A673 (cell line): ENCODE results near the gene SPIRE1. TPM values are rescaled to one million over a fixed set of nuclear protein-coding genes. Genes with fewer than 3 reads are reported as not detected.

Source experiments
- BruUV-seq: library from RNA; stranded (reverse); fragments of 400-500 nt; replicated peaks from 2 replicates; lab custom pipeline; 2021; lab: Mats Ljungman, UMichigan
- CTCF ChIA-PET: fragments of 300-600 bp; sonication (Branson Sonifier 250); formaldehyde crosslinking; loops from one replicate; lab custom pipeline; 2022; ENCODE audit warnings: antibody characterized with exemption; lab: Charles Lee
- POLR2A ChIA-PET: fragments of 300-600 bp; sonication (Branson Sonifier 250); formaldehyde crosslinking; loops from one replicate; lab custom pipeline; 2022; ENCODE audit warnings: antibody characterized with exemption; ENCODE audit not compliant: low non-redundant PET; lab: Charles Lee
- DNase-seq: peaks from one replicate; pipeline ENCODE4 v3.0.0-alpha.2; 2015; ENCODE audit warnings: low spot score
- H3K27ac ChIP-seq: fragments of 200-600 bp; sonication (generic); 2 replicates; pipeline ENCODE4 v1.5.1; 2016; ENCODE audit warnings: mixed run types, low read depth, mild to moderate bottlenecking, mixed read lengths, antibody characterized with exemption, low read length; ENCODE audit not compliant: poor library complexity, severe bottlenecking
- H3K27me3 ChIP-seq: fragments of 200-600 bp; sonication (generic); replicated peaks from 2 replicates; pipeline ENCODE4 v1.6.1; 2017; ENCODE audit warnings: mixed run types, low read depth, mild to moderate bottlenecking, mixed read lengths, antibody characterized with exemption, low read length; ENCODE audit not compliant: insufficient read depth, poor library complexity
- H3K36me3 ChIP-seq: fragments of 200-600 bp; sonication (generic); 2 replicates; pipeline ENCODE4 v1.6.1; 2016; ENCODE audit warnings: mixed run types, mild to moderate bottlenecking, mixed read lengths, antibody characterized with exemption, low read length; ENCODE audit not compliant: insufficient read depth, poor library complexity, severe bottlenecking
- H3K4me1 ChIP-seq: fragments of 200-600 bp; sonication (generic); 2 replicates; pipeline ENCODE4 v1.6.1; 2017; ENCODE audit warnings: mixed run types, mild to moderate bottlenecking, mixed read lengths, antibody characterized with exemption, low read length; ENCODE audit not compliant: insufficient read depth, poor library complexity, severe bottlenecking
- H3K4me3 ChIP-seq: fragments of 200-600 bp; sonication (generic); 2 replicates; pipeline ENCODE4 v1.5.1; 2016; ENCODE audit warnings: low read depth, mixed run types, mild to moderate bottlenecking, mixed read lengths, low read length; ENCODE audit not compliant: poor library complexity, severe bottlenecking
- H3K9me3 ChIP-seq: fragments of 200-600 bp; sonication (generic); 2 replicates; pipeline ENCODE4 v1.6.1; 2016; ENCODE audit warnings: mixed run types, low read depth, mild to moderate bottlenecking, mixed read lengths, antibody characterized with exemption, low read length; ENCODE audit not compliant: poor library complexity, severe bottlenecking
- EZH2 ChIP-seq: fragments of 200-600 bp; sonication (generic); IDR thresholded peaks from 2 replicates; pipeline ENCODE4 v1.6.1; 2017; ENCODE audit warnings: borderline replicate concordance, low read depth, mild to moderate bottlenecking, mixed read lengths, antibody characterized with exemption, low read length; ENCODE audit not compliant: poor library complexity, severe bottlenecking
- intact Hi-C: fragments of 100-400 bp; cut with micrococcal nuclease; formaldehyde crosslinking; loops from one replicate; pipeline ENCODE4 v1.10.0; 2022; ENCODE audit not compliant: unreplicated experiment
- total RNA-seq: library from RNA; stranded (reverse); gene quantifications from 2 replicates; pipeline ENCODE4 v1.2.3, GENCODE V29; 2021
- TF ChIP-seq, protein P1 (sequence below): fragments of 300-800, 200-600 bp; sonication (generic); conservative IDR thresholded peaks from 2 replicates; pipeline ENCODE4 v1.5.1; 2017; ENCODE audit warnings: low read depth, mild to moderate bottlenecking, antibody characterized with exemption, low read length, moderate library complexity, mixed read lengths

Gene SPIRE1
- total RNA-seq, 1 experiment from 2014 or later, result 18.1 TPM

DNA sequence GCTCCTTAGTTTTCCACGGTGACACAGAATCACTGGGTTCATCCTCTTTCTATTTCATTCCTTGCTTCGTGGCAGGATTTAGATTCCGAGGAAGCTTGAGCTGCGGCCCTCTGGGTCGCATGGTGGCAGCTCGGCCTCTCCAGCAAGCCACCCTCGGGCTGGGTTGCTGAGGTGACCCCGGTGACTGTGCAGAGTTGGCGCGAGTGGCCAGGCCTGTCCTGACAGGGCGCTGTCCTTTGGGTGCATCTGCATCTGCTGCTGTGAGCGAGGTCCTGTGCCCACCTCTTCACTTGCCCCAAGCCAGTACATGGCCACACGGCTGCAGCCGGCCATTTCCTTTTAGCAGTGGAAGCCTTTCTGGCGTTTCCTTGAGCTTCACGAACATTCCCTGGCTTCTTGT is 228.4 kb downstream of the SPIRE1 start:
- ChIA-PET CTCF (no interaction called here), POLR2A (no interaction called here)
- TF ChIP-seq, protein P1, sequence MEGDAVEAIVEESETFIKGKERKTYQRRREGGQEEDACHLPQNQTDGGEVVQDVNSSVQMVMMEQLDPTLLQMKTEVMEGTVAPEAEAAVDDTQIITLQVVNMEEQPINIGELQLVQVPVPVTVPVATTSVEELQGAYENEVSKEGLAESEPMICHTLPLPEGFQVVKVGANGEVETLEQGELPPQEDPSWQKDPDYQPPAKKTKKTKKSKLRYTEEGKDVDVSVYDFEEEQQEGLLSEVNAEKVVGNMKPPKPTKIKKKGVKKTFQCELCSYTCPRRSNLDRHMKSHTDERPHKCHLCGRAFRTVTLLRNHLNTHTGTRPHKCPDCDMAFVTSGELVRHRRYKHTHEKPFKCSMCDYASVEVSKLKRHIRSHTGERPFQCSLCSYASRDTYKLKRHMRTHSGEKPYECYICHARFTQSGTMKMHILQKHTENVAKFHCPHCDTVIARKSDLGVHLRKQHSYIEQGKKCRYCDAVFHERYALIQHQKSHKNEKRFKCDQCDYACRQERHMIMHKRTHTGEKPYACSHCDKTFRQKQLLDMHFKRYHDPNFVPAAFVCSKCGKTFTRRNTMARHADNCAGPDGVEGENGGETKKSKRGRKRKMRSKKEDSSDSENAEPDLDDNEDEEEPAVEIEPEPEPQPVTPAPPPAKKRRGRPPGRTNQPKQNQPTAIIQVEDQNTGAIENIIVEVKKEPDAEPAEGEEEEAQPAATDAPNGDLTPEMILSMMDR, result no peak
- TF ChIP-seq EZH2, result no peak
- intact Hi-C loops, result no loop called here
- BruUV-seq, result no TSS peak
- no peak overlapping the region for H3K27ac ChIP-seq
- H3K36me3 ChIP-seq, result peaks cover 3% of the 10 kb centered on the region
- H3K4me3 ChIP-seq, result no peak overlapping the region
- no peaks in the 10 kb centered on the region for H3K9me3 ChIP-seq
- no peak for DNase-seq
- H3K27me3 ChIP-seq, result no peaks in the 10 kb centered on the region
- H3K4me1 ChIP-seq, result no peaks in the 10 kb centered on the region

DNA sequence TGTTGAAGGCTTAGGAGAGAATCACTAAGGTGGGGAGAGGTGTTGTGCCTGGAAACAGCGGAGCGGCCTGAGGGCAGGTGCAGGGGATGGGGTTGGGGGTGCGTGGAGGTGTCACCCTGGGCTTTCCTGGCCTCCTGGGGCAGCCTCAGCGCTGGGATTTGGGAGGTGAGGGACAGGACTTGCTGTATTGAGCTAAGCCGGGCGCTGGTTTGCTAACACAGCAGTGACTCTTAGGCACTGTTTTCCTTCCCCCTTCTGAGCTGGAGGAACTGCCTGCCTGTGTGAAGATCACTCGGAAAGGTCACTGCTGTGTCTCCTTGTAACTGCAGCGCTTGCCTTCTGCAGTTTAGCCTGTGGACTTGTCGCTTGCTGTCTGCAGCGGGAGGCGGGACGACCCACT is 229.0 kb downstream of the SPIRE1 start:
- POLR2A ChIA-PET, result no interaction called here
- H3K4me1 ChIP-seq, result no peaks in the 10 kb centered on the region
- H3K27ac ChIP-seq, result no peak overlapping the region
- CTCF ChIA-PET, result no interaction called here
- intact Hi-C loops, result no loop called here
- no peak for TF ChIP-seq EZH2
- TF ChIP-seq, protein P1, result no peak
- BruUV-seq, result no TSS peak
- no peak overlapping the region for H3K4me3 ChIP-seq
- H3K36me3 ChIP-seq, result peaks cover 3% of the 10 kb centered on the region
- H3K27me3 ChIP-seq, result no peaks in the 10 kb centered on the region
- H3K9me3 ChIP-seq, result no peaks in the 10 kb centered on the region
- no peak for DNase-seq

DNA sequence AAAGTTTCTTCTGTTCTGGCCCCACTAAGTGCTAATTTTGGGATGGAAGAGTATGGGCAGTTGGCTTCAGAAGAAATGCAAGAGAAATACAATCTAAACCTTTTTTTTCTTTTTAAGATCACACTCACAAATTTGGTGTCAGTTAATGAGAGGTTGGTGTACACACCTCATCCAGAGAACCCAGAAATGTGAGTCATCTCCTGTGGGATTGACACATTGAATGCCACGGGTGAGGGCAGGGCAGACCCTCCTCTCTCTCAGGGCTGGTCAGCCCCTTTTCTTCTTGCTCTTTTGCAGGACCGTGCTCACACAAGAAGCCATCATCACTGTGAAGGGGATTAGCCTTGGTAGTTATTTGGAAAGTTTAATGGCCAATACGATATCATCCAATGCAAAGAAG is 231.0 kb downstream of the SPIRE1 start:
- CTCF ChIA-PET, result no interaction called here
- no peak overlapping the region for H3K27ac ChIP-seq

More for the DNA sequence above, 231.0 kb downstream of the SPIRE1 start:
- intact Hi-C loops, result no loop called here
- TF ChIP-seq, protein P1, result no peak
- no peak for TF ChIP-seq EZH2
- H3K27me3 ChIP-seq, result no peaks in the 10 kb centered on the region
- no peak for DNase-seq
- POLR2A ChIA-PET, result no interaction called here
- H3K9me3 ChIP-seq, result no peaks in the 10 kb centered on the region
- BruUV-seq, result no TSS peak
- H3K36me3 ChIP-seq, result no peaks in the 10 kb centered on the region
- H3K4me3 ChIP-seq, result no peak overlapping the region
- no peaks in the 10 kb centered on the region for H3K4me1 ChIP-seq
